KOPT-K1 (cell line): ENCODE measurements around the gene PEA15.

Source experiments
- H3K27ac ChIP-seq: fragments of 200-600 bp; sonication (generic); 2 replicates; pipeline ENCODE4 v1.5.1; 2016; ENCODE audit warnings: antibody characterized with exemption, mild to moderate bottlenecking, low read depth, low read length; ENCODE audit not compliant: poor library complexity, severe bottlenecking
- H3K36me3 ChIP-seq: fragments of 200-600 bp; sonication (generic); 2 replicates; pipeline ENCODE4 v1.5.1; 2017; ENCODE audit warnings: antibody characterized with exemption, mild to moderate bottlenecking, low read length, moderate library complexity; ENCODE audit not compliant: insufficient read depth
- H3K9me3 ChIP-seq: fragments of 200-600 bp; sonication (generic); 2 replicates; pipeline ENCODE4 v1.5.1; 2017; ENCODE audit warnings: antibody characterized with exemption, low read length, mild to moderate bottlenecking; ENCODE audit not compliant: insufficient read depth, poor library complexity, severe bottlenecking

Gene PEA15

GRCh38 chr1:160168609-160169369, 36.4 kb upstream of the PEA15 start:
- no peaks in the 10 kb centered on the region for H3K9me3 ChIP-seq
- H3K27ac ChIP-seq: no peak overlapping the region
- H3K36me3 ChIP-seq: no peaks in the 10 kb centered on the region

- H3K27ac ChIP-seq: no peak overlapping the region
- H3K36me3 ChIP-seq: no peaks in the 10 kb centered on the region
- H3K9me3 ChIP-seq: no peaks in the 10 kb centered on the region
Measured at GRCh38 chr1:160169553-160170399, 35.4 kb upstream of the PEA15 start.

- Histone ChIP-seq H3K27ac (no peak overlapping the region), H3K36me3 (no peaks in the 10 kb centered on the region), H3K9me3 (no peaks in the 10 kb centered on the region)
Measured at GRCh38 chr1:160171354-160171753, 33.8 kb upstream of the PEA15 start.

- Histone ChIP-seq H3K27ac (no peak overlapping the region), H3K36me3 (no peaks in the 10 kb centered on the region), H3K9me3 (no peaks in the 10 kb centered on the region)
Measured at GRCh38 chr1:160171980-160172379, 33.2 kb upstream of the PEA15 start.

GRCh38 chr1:160177231-160177630, 28.0 kb upstream of the PEA15 start:
- Histone ChIP-seq H3K36me3 (no peaks in the 10 kb centered on the region), H3K9me3 (no peaks in the 10 kb centered on the region), H3K27ac (no peak overlapping the region)

GRCh38 chr1:160177667-160178066, 27.5 kb upstream of the PEA15 start:
- H3K36me3 ChIP-seq: no peaks in the 10 kb centered on the region
- no peaks in the 10 kb centered on the region for H3K9me3 ChIP-seq
- H3K27ac ChIP-seq: no peak overlapping the region

GRCh38 chr1:160178731-160179130, 26.5 kb upstream of the PEA15 start:
- H3K36me3 ChIP-seq: no peaks in the 10 kb centered on the region

GRCh38 chr1:160179336-160179735, 25.8 kb upstream of the PEA15 start:
- no peaks in the 10 kb centered on the region for H3K9me3 ChIP-seq
- H3K27ac ChIP-seq: no peak overlapping the region
- no peaks in the 10 kb centered on the region for H3K36me3 ChIP-seq

More at GRCh38 chr1:160178731-160179130, 26.5 kb upstream of the PEA15 start:
- Histone ChIP-seq H3K27ac (no peak overlapping the region), H3K9me3 (no peaks in the 10 kb centered on the region)

GRCh38 chr1:160186246-160186645, 18.9 kb upstream of the PEA15 start:
- no peaks in the 10 kb centered on the region for H3K9me3 ChIP-seq
- H3K36me3 ChIP-seq: no peaks in the 10 kb centered on the region
- no peak overlapping the region for H3K27ac ChIP-seq

GRCh38 chr1:160186729-160187128, 18.5 kb upstream of the PEA15 start:
- no peak overlapping the region for H3K27ac ChIP-seq
- no peaks in the 10 kb centered on the region for H3K36me3 ChIP-seq
- H3K9me3 ChIP-seq: no peaks in the 10 kb centered on the region

GRCh38 chr1:160187407-160187806, 17.8 kb upstream of the PEA15 start:
- no peaks in the 10 kb centered on the region for H3K36me3 ChIP-seq
- H3K9me3 ChIP-seq: no peaks in the 10 kb centered on the region
- H3K27ac ChIP-seq: no peak overlapping the region

GRCh38 chr1:160188341-160188740, 16.8 kb upstream of the PEA15 start:
- no peak overlapping the region for H3K27ac ChIP-seq
- H3K36me3 ChIP-seq: no peaks in the 10 kb centered on the region
- H3K9me3 ChIP-seq: no peaks in the 10 kb centered on the region

- Histone ChIP-seq H3K27ac (no peak within 1 kb of the TSS), H3K9me3 (no peaks in the 10 kb centered on the region), H3K36me3 (no peaks in the 10 kb centered on the region)
Measured at GRCh38 chr1:160189649-160190625, 15.2 kb upstream of the PEA15 start, which contains the start of gene CASQ1. Gene CASQ1 (plus strand): TSS chr1:160190575. CDS start chr1:160190752, 177 bp downstream.

GRCh38 chr1:160191756-160192155, 13.4 kb upstream of the PEA15 start:
- Histone ChIP-seq H3K27ac (no peak overlapping the region), H3K9me3 (no peaks in the 10 kb centered on the region), H3K36me3 (no peaks in the 10 kb centered on the region)
